Glomerular endothelial cell (primary cell): ENCODE results near the gene RGPD6. TPM values are rescaled to one million over a fixed set of nuclear protein-coding genes. Genes with fewer than 3 reads are reported as not detected.
"Not testable (repeated sequence)": the region's sequence is repeated elsewhere in the genome, so short reads cannot be mapped to it uniquely, and the experiment has no call there.

Experiments used
- DNase-seq: peaks from one replicate; pipeline ENCODE4 v3.0.0-alpha.2; 2011; ENCODE audit warnings: low read depth, low spot score; ENCODE audit errors: extremely low read depth
- total RNA-seq: library from RNA; depleted of rRNA; stranded (reverse); fragments of >200 nt; gene quantifications from 2 replicates; pipeline ENCODE4 v1.2.3, GENCODE V29; 2015

Gene RGPD6
- 4.2 and 17.6 TPM in 2 replicates for total RNA-seq

DNA sequence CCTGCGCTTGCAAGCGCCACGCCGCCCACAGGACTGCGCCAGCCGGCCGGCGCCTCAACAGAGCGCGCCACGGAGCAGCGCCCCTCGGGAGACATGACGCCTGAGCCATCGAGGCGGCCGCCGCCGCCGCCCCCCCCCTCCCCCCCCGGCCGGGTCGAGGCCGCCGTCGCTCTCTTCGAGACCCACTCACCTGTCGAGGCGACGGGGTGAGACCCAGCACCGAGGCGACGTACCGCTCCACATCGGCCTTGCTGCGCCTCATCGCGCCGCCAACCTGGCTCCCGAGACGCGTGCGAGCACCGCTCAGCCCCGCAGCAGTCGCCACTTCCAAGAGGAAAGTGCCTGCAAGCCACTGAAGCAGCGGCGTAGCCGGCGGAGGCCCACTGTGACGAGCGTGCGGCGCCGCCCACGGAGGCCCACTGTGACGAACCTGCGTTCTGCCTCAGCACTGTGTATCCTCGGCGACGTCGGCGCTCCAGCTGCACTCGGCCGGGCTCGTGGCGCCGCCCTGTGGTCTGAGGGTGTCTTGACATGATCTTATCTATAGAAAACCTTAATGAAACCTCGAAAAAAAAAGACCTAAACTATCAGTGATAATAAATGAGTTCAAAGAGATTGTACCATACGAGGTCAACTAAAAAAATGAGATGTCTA lies at the start of gene RGPD6:
TSS of gene RGPD6 (minus strand) at position 460 of the 654 bp plus-strand sequence. CDS start at position 262, 198 bp downstream.
- not testable (repeated sequence) for DNase-seq

- not testable (repeated sequence) for DNase-seq
These were observed 42.4 kb upstream of the RGPD6 start for GRCh38 chr2:110619326-110619939.

DNA sequence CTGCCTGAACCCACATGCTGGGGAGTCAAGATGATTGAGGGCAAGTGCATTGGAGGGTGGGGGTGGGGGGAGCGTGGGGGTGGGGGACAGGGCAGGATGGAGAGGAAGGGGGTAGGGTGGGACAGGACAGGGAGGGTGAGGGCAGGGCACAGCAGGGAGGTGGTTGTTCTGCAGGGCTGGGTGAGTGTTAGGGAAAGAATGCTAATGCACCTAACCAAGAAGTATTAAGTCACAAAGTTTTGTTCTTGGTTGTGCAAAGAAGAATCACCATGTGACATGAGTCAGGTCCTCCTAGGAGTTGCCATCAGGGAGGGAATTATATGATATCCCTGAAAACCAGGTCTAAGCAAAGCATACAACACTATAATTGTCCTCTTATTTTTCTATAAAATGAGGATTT lies 36.9 kb upstream of the RGPD6 start:
- DNase-seq = not testable (repeated sequence)

DNA sequence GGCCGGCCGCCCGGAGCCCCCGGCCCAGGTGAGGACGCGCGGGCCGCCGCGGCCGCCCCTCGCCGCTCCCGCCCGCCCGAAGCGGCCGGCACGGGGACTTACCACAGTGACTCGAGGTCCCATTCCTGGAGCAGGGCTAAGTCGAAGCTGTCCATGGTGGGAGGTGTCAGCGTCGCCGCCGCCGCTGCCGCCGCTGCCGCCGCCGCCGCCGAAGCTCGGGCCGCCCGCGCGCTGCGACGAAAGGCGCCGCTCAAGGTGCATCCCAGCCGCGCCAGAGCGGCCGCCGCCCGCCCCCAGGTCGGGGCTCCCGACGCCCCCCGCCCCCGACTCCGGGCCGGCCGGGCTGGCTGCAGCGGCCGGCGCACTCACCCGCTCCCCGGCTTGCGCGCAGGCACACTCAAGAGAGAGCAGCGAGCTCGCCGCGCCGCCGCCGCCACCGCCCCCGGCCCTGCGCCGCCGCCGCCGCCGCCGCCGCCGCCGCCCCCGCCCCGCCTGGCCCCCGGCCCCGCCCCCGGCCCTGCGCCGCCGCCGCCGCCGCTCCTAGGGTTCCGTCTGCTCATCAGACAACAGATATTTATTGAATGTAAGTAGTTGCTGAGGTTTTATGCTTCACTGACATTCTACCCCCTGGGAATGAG lies 33.7 kb upstream of the RGPD6 start:
- not testable (repeated sequence) for DNase-seq

DNA sequence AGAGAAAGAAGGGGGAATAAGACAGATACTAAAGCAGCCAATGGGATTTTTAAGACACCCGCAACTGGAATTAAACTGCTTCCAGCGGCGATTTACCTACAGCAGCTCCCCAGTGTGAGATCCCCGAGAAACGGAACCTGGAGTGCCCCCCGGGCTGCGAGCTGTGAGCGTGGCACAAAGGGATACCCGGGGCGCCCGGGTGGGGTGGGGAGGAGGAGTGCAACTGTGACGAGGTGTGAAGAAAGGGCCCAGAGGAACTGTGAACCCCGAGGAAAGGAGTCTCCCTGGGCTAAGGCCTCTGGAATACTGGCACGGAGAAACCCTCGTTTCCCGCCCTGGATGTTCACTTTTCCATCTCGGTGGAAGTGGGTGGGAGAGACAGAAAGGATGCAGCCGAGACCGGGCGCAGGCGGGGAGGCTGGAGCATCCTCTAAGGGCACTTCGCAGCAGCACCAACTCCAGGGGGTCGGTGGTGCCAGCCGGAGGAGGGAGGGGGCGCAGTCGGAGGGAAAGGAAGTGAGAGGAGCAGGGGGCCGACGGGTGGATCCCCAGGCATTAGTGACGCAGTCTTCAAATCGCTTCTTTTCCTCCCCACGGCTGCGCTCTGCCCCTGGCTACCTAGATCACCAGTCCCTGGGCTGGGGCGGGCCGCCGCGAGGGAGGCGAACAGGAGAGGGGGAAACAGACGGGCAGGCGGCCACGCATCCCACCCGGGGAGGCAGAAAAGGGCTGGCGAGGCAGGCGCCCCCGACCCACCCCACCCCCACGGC lies 33.0 kb upstream of the RGPD6 start:
- DNase-seq = not testable (repeated sequence)

DNA sequence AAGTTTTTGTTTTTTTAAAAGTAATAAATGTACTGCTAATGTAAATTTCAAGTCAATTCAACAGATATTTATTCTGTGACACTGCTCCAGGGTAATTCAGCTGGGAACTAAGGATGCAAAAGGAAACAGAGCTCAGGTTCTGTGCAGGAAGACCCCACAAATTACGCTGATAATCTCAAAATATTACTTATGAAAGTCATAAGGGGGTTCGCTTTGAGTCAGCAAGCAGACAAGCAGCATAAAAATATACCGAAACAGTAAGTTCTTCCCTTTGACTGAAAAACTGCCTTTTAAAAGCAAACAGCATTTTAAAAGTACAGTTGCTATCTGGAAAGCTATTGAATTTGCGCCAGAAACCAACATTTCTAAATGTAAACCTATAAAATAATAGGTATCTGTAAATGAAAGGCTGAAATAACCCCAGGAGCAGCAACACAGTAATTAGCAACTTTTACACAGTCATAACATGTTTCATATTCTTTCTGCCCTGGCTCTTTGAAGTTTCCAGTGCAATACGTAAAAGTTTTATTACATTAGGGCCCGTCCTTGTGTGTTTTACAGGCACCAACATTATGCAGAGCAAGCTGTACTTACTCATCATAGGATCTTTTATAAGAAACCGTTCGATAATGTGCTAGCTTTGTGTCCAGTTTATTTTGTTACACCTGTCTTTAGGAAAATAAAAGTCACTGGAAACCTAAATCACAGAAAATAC lies 31.9 kb upstream of the RGPD6 start:
- DNase-seq = not testable (repeated sequence)

GRCh38 chr2:110605057-110605456 lies 28.0 kb upstream of the RGPD6 start:
- not testable (repeated sequence) for DNase-seq

GRCh38 chr2:110603917-110604591 lies 27.0 kb upstream of the RGPD6 start:
- not testable (repeated sequence) for DNase-seq

DNA sequence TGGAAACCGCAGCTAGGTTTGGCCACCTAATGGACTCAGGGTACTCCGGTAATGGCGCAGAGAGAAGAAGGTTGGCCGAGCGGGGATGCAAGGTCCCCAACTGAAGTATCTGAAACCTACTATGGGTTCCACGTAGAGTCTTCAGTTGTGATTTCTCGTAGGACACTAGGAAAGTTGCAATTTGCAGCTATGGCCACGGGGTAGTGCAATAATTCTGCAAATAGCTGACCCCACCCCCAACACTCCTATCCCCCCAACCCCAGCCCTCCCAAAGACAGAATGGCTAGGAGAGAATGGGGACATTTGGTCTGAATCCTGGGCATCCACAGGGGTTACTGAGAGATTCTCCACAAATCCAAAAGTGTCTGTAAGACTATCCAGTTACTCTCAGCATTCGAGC lies 25.1 kb upstream of the RGPD6 start:
- not testable (repeated sequence) for DNase-seq

DNA sequence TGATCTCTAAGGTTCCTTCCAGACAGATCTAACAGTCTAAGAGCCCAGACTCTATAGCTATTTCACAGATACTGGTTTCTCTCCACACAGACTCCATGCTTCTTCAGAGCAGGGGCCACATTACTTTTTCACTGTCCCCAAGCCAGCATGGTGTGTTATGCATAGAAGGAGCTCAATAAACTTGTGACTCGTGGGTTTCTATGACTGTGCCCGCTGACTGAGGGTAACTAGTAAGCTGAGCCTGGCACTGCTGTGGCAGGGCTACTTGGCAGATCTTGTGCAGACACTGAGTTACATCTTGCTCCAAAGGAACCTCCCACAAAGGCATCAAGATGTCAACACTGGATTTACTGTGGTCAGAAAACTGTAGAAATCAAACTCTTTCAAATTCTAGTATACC lies 15.0 kb upstream of the RGPD6 start:
- DNase-seq = not testable (repeated sequence)

- not testable (repeated sequence) for DNase-seq
These were observed 12.8 kb upstream of the RGPD6 start for GRCh38 chr2:110589677-110590330.

- not testable (repeated sequence) for DNase-seq
These were observed 11.5 kb upstream of the RGPD6 start for GRCh38 chr2:110588520-110588919.

- not testable (repeated sequence) for DNase-seq
These were observed 2.4 kb upstream of the RGPD6 start for GRCh38 chr2:110579216-110579965.

- not testable (repeated sequence) for DNase-seq
These were observed 1.4 kb upstream of the RGPD6 start for GRCh38 chr2:110578429-110578828.

- not testable (repeated sequence) for DNase-seq
These were observed 77.2 kb downstream of the RGPD6 start for GRCh38 chr2:110499755-110500377.

DNA sequence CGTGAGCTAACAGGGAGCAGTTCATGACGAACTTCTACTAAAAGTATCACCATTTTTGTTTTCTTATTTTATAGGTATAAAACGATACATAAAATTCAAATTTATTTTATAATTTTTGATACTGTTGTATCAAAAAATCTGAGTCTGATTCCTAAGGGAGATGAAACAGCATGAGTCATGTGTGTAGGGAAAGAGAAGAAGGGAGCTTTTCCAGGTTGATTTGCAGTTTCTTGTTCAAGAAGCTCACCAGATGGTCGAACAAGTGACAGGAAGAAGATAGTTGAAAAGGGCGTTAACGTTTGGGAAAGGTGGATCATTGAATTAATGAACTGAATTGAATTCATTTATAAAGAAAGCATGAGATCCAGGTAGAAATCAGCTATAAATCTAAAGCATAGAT lies 81.0 kb downstream of the RGPD6 start:
- not testable (repeated sequence) for DNase-seq

- not testable (repeated sequence) for DNase-seq
These were observed 82.5 kb downstream of the RGPD6 start for GRCh38 chr2:110494488-110494887.

DNA sequence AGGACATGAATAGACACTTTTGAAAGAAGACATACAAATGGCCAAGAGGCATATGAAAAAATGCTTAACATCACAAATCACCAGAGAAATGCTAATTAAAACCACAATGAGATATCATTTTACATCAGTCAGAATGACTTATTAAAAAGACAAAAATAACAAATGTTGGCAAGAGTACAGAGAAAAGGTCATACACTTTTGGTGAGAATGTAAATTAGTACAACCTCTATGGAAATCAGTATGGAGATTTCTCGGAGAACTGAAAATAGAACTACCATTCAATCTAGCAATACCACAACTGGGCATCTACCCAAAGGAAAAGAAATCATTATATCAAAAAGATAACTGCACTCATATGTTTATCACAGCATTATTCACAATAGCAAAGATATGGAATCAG lies 88.0 kb downstream of the RGPD6 start:
- DNase-seq = not testable (repeated sequence)
